ENCODE results near the gene CREB3L2. TPM values are rescaled to one million over a fixed set of nuclear protein-coding genes. Genes with fewer than 3 reads are reported as not detected.

Gene CREB3L2
- total and polyA plus RNA-seq, 2 of the 4 experiments (the other 2 are of a cell fraction), result 42.3 to 57.9 TPM

GRCh38 chr7:138004936-138005335 lies 3.0 kb upstream of the CREB3L2 start:
- Histone ChIP-seq H3K56ac (ENCODE audit: extremely low read depth, insufficient read depth, low read length) (no peak overlapping the region), H3K4me1 (ENCODE audit: control insufficient read depth, insufficient read depth, low read length) (peaks cover 5% of the 10 kb centered on the region; the same call in 1 of the 2 replicates), H2AK9ac (replicated peaks; ENCODE audit: low read depth, low read length, poor library complexity) (no peak overlapping the region), H3K4ac (ENCODE audit: low read depth, low read length) (no peak overlapping the region), H2AFZ (replicated peaks; ENCODE audit: low read length, poor library complexity) (no peak overlapping the region), H2BK15ac (ENCODE audit: low read depth, low read length) (no peak overlapping the region), H3K4me2 (ENCODE audit: low read depth, low read length) (no peak overlapping the region), H4K91ac (ENCODE audit: insufficient read depth, low read depth, low read length) (no peak overlapping the region), H4K20me1 (ENCODE audit: insufficient read depth, low read length) (peaks cover 4% of the 10 kb centered on the region; the same call in 1 of the 2 replicates), H2BK5ac (ENCODE audit: low read depth, low read length, poor library complexity, severe bottlenecking) (no peak overlapping the region), H3K27ac (ENCODE audit: insufficient read depth, low read length) (no peak overlapping the region), H3K23ac (ENCODE audit: low read depth, low read length) (no peak overlapping the region), H3K18ac (ENCODE audit: low read depth, low read length) (no peak overlapping the region), H4K5ac (ENCODE audit: low read depth, low read length) (no peak overlapping the region), H2BK120ac (ENCODE audit: low read depth, low read length) (no peak overlapping the region), H3K9me1 (ENCODE audit: insufficient read depth, low read length) (peaks cover 6% of the 10 kb centered on the region; the same call in 1 of the 2 replicates), H3K27me3 (ENCODE audit: control insufficient read depth, insufficient read depth, low read length) (no peaks in the 10 kb centered on the region), H3K4me3 (ENCODE audit: insufficient read depth, low read depth, low read length) (no peak overlapping the region), H4K8ac (ENCODE audit: low read depth in 2 of 2, low read length in 2 of 2) (no peak overlapping the region), H3K9ac (ENCODE audit: low read depth, low read length) (no peak overlapping the region), H3K9me3 (ENCODE audit: control insufficient read depth, insufficient read depth, low read length) (no peaks in the 10 kb centered on the region), H3K36me3 (ENCODE audit: control insufficient read depth, insufficient read depth, low read length) (no peaks in the 10 kb centered on the region), H2BK20ac (ENCODE audit: low read depth, low read length) (no peak overlapping the region), H3K14ac (replicated peaks; ENCODE audit: low read depth, low read length) (no peak overlapping the region), H3K79me1 (ENCODE audit: low read depth in 1 of 2, low read length in 2 of 2) (peaks cover 0 to 17% of the 10 kb centered on the region in 2 experiments; a peak in 1 of 4 replicates), H2AK5ac (ENCODE audit: low read depth, low read length) (no peak overlapping the region)
- POLR2A ChIA-PET (ENCODE audit: unreplicated experiment), result no interaction called here
- DNase-seq (no peak), ATAC-seq (ENCODE audit: low read depth) (no peak)
- dilution Hi-C loops (cut with HindIII; ENCODE audit: low sequenced_read_pairs, unreplicated experiment), result loop anchor here (25.0 kb wide), 1 partner anchor 393 kb away; no protein-coding TSS in a partner anchor
- intact Hi-C loops (cut with micrococcal nuclease), result loop anchor here (5.0 kb wide), 1 partner anchor 83 kb away; no protein-coding TSS in a partner anchor
- CTCF ChIA-PET, result interaction anchor here (0.6 kb wide), 1 partner anchor 575 kb away, joined by 3 read pairs; no protein-coding TSS in a partner anchor
- no TSS peak for BruUV-seq (replicated peaks)
- in situ Hi-C loops (cut with MboI; ENCODE audit: low sequenced_read_pairs), result loop anchor here (5.0 to 10.0 kb wide), 2 partner anchors 98 to 350 kb away; no protein-coding TSS in a partner anchor
- 92% methylated on average over 2 of the region's 4 CpGs; no CpG with 5 or more reads in 1 of the 2 experiments for WGBS, 2 experiments (ENCODE audit: extremely low coverage in 2 of 2, insufficient read length in 1 of 2)
- TF ChIP-seq ELK1 (IDR thresholded peaks at IDR 0.05; ENCODE audit: borderline replicate concordance, low read depth, low read length) (no peak), RCOR1 (IDR thresholded peaks at IDR 0.05; ENCODE audit: insufficient replicate concordance, low read length) (no peak), POLR2A (IDR thresholded peaks at IDR 0.05; ENCODE audit: low read depth, low read length) (no peak), SMC3 (IDR thresholded peaks at IDR 0.05; ENCODE audit: low read depth, low read length) (no peak), CHD1 (IDR thresholded peaks at IDR 0.05; ENCODE audit: low read depth, low read length) (no peak), MAZ (IDR thresholded peaks at IDR 0.05; ENCODE audit: borderline replicate concordance, low read depth, low read length) (no peak), BHLHE40 (IDR thresholded peaks at IDR 0.05; ENCODE audit: low read depth, low read length) (no peak), NFE2L2 (IDR thresholded peaks at IDR 0.05; ENCODE audit: low read depth, low read length) (no peak), MAFK (IDR thresholded peaks at IDR 0.05; ENCODE audit: low read depth, low read length) (no peak)
